ENCODE measurements around the gene TRIP6.

Gene TRIP6

GRCh38 chr7:100861616-100861985 lies 5.6 kb upstream of the TRIP6 start:
- no peaks in the 10 kb centered on the region for H3K4me1 ChIP-seq (ENCODE audit: low read depth, poor library complexity, severe bottlenecking)
- H4K20me1 ChIP-seq (ENCODE audit: insufficient read depth): no peaks in the 10 kb centered on the region
- no peak for TF ChIP-seq CTCF (conservative IDR thresholded peaks at IDR 0.05; ENCODE audit: low read depth, low read length)
- no peak overlapping the region for H3K27ac ChIP-seq
- H2AFZ ChIP-seq (ENCODE audit: low read depth): no peak overlapping the region
- H3K79me2 ChIP-seq (ENCODE audit: insufficient read depth, low read depth): no peaks in the 10 kb centered on the region
- no peak overlapping the region for H3K9ac ChIP-seq
- no peaks in the 10 kb centered on the region for H3K36me3 ChIP-seq (ENCODE audit: insufficient read depth)
- no peaks in the 10 kb centered on the region for H3K27me3 ChIP-seq (ENCODE audit: insufficient read depth, low read depth)
- no peak overlapping the region for H3K4me3 ChIP-seq (IDR thresholded peaks at IDR 0.05; ENCODE audit: insufficient read depth, low read depth, low read length)
- H3K4me2 ChIP-seq: no peak overlapping the region

GRCh38 chr7:100863406-100863950 lies 3.7 kb upstream of the TRIP6 start:
- H3K27ac ChIP-seq: no peak overlapping the region
- H4K20me1 ChIP-seq (ENCODE audit: insufficient read depth): no peaks in the 10 kb centered on the region
- H3K4me1 ChIP-seq (ENCODE audit: low read depth, poor library complexity, severe bottlenecking): no peaks in the 10 kb centered on the region
- H3K79me2 ChIP-seq (ENCODE audit: insufficient read depth, low read depth): no peaks in the 10 kb centered on the region
- no peaks in the 10 kb centered on the region for H3K27me3 ChIP-seq (ENCODE audit: insufficient read depth, low read depth)
- no peak for TF ChIP-seq CTCF (conservative IDR thresholded peaks at IDR 0.05; ENCODE audit: low read depth, low read length)
- H2AFZ ChIP-seq (ENCODE audit: low read depth): no peak overlapping the region
- no peak overlapping the region for H3K4me3 ChIP-seq (IDR thresholded peaks at IDR 0.05; ENCODE audit: insufficient read depth, low read depth, low read length)
- no peaks in the 10 kb centered on the region for H3K36me3 ChIP-seq (ENCODE audit: insufficient read depth)
- no peak overlapping the region for H3K4me2 ChIP-seq
- H3K9ac ChIP-seq: no peak overlapping the region

GRCh38 chr7:100864263-100864845 lies 2.8 kb upstream of the TRIP6 start:
- no peaks in the 10 kb centered on the region for H3K27me3 ChIP-seq (ENCODE audit: insufficient read depth, low read depth)
- H4K20me1 ChIP-seq (ENCODE audit: insufficient read depth): no peaks in the 10 kb centered on the region
- H2AFZ ChIP-seq (ENCODE audit: low read depth): no peak overlapping the region
- H3K4me2 ChIP-seq: no peak overlapping the region
- no peak for TF ChIP-seq CTCF (conservative IDR thresholded peaks at IDR 0.05; ENCODE audit: low read depth, low read length)
- H3K9ac ChIP-seq: no peak overlapping the region
- H3K79me2 ChIP-seq (ENCODE audit: insufficient read depth, low read depth): no peaks in the 10 kb centered on the region
- no peak overlapping the region for H3K4me3 ChIP-seq (IDR thresholded peaks at IDR 0.05; ENCODE audit: insufficient read depth, low read depth, low read length)
- H3K36me3 ChIP-seq (ENCODE audit: insufficient read depth): no peaks in the 10 kb centered on the region
- H3K27ac ChIP-seq: no peak overlapping the region
- no peaks in the 10 kb centered on the region for H3K4me1 ChIP-seq (ENCODE audit: low read depth, poor library complexity, severe bottlenecking)

GRCh38 chr7:100865372-100865911 lies 1.7 kb upstream of the TRIP6 start:
- no peak overlapping the region for H3K4me3 ChIP-seq (IDR thresholded peaks at IDR 0.05; ENCODE audit: insufficient read depth, low read depth, low read length)
- no peaks in the 10 kb centered on the region for H3K4me1 ChIP-seq (ENCODE audit: low read depth, poor library complexity, severe bottlenecking)
- no peak for TF ChIP-seq CTCF (conservative IDR thresholded peaks at IDR 0.05; ENCODE audit: low read depth, low read length)
- no peaks in the 10 kb centered on the region for H3K27me3 ChIP-seq (ENCODE audit: insufficient read depth, low read depth)
- H3K4me2 ChIP-seq: no peak overlapping the region
- no peak overlapping the region for H3K27ac ChIP-seq
- H3K36me3 ChIP-seq (ENCODE audit: insufficient read depth): no peaks in the 10 kb centered on the region
- H4K20me1 ChIP-seq (ENCODE audit: insufficient read depth): no peaks in the 10 kb centered on the region
- no peak overlapping the region for H3K9ac ChIP-seq
- no peak overlapping the region for H2AFZ ChIP-seq (ENCODE audit: low read depth)
- H3K79me2 ChIP-seq (ENCODE audit: insufficient read depth, low read depth): no peaks in the 10 kb centered on the region
